GM18951 (cell line): Measurements from ENCODE around the gene FBXL13.
"Not testable (repeated sequence)": the region's sequence is repeated elsewhere in the genome, so short reads cannot be mapped to it uniquely, and the experiment has no call there.

Source experiments
- POLR2A ChIP-seq: IDR thresholded peaks from 4 replicates; pipeline ENCODE4 v1.6.1; 2011; ENCODE audit warnings: mild to moderate bottlenecking; ENCODE audit not compliant: insufficient read length, insufficient read depth; ENCODE audit errors: extremely low read depth
- in situ Hi-C: fragments of 300-500 bp; cut with MboI; formaldehyde crosslinking; loops from one replicate; pipeline ENCODE4 v1.12.0; 2022; ENCODE audit warnings: low sequenced_read_pairs, mixed read lengths, inconsistent platforms; ENCODE audit not compliant: unreplicated experiment

FBXL13 gene

DNA sequence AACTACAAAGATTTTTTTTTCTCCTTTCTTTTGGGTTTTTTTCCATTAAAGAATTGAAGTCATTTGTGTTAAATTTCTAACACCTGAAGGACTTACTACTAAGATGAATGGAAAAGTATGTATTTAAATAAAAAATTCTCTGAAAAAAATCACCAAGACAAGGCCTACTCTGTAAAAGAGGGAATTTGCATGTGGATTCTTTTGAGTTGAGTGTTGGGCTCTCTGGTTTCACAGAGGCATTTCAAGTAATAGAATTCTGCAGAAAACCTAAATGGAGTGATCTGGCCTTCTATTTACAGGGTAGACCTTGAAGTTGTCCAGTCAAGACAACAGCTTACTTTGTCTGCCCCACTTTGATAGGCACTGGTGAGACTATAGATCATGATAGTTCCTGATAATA is 157.7 kb downstream of the FBXL13 start:
- TF ChIP-seq POLR2A, result no peak
- in situ Hi-C loops, result no loop called here

DNA sequence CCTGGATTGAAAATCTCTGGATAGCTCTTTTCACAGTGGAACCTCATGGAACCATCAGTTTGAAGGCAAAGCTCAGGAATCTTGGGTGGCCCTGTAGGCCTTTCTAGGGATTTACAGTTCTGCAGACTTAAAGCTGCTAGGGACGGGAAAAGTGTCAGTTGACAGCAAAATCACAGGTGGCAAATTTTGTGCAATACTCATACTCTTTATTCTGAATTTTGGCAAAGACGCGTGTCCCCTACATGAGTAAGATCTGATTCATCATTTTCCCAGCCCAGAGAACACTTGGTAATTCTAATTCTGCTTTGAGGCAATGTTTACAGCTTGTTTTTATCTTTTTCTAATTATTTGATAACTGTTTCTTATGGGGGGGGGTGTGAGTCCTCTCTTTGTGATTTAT is 158.2 kb downstream of the FBXL13 start:
- in situ Hi-C loops, result no loop called here
- no peak for TF ChIP-seq POLR2A

DNA sequence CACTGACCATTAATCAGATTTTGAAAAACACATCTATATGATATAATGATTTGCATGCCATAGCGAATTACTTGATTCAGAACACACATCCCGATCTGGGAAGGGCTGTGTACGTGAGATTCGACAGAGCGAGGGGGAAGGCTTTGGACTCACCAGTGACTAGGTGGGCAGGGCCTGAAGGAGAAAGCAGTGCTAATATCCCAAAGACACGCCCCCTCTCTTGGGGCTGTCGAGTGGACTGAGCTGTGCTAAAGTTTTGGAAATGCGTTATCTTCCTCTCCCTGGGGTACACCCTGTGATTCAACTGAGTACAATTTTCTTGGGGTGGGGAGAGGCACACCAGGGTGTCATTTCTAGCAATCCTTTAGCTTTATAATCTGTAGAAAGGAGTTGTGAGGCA is 160.0 kb downstream of the FBXL13 start:
- TF ChIP-seq POLR2A, result no peak
- in situ Hi-C loops, result no loop called here

DNA sequence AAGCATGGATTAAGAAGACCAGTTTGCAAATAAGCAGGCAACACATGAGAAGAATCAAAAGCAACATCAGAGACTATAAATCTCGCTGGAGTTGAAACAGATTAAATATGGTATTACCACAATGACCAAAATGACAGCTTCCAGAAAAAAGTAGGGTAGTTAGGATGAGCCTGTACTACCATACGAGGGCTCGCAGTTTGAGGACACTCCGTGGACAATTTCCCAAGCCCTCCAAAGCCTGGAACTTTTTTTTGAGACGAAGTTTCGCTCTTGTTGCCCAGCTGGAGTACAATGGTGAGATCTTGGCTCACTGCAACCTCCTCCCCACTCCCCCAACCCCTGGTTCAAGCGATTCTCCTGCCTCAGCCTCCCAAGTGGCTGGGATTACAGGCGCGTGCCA is 160.8 kb downstream of the FBXL13 start:
- TF ChIP-seq POLR2A, result no peak
- in situ Hi-C loops, result no loop called here

DNA sequence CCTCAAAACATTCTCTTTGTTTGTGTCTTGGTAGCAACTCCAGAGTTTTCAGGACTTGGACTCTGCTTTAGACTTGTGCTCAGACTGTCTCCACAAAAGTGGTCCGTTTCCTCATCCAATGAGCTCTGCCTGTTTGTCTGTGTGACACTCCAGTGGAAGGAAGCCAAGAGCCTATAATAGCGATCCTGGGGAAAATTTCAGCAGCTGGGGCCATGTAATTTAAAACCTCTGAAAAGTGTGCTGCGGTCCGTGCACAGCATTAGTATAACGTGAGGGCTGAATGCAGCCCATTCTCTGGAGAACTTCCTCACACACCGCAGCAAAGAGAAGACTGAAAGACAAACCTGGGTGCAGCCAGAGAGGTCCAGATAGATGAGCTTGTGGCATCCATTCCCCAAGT is 161.9 kb downstream of the FBXL13 start, which contains the start of gene LRRC17:
TSS of gene LRRC17 (plus strand) at position 259 of the 400 bp plus-strand sequence. CDS start 20,914 bp downstream, outside the sequence.
- in situ Hi-C loops, result no loop called here
- TF ChIP-seq POLR2A, result no peak

DNA sequence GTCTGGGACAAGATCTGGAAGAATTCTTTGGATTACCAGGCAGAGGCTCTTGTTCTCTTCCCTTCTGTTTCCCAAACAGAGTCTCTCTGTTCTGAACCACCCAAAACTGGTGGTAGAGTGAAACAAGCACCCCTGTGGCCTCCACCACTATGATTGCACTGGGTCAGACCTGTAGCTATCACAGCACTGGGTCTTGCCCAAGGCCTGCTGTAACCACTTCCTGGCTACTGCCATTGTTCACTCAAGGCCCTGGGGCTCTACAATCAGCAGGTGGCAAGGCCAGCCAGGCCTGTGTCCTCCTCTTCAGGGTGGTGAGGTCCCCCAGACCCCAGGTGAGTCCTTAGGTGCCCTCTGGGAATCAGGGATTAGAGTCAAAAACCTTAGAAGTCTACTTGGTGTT is 165.9 kb downstream of the FBXL13 start:
- in situ Hi-C loops, result no loop called here
- TF ChIP-seq POLR2A, result no peak

DNA sequence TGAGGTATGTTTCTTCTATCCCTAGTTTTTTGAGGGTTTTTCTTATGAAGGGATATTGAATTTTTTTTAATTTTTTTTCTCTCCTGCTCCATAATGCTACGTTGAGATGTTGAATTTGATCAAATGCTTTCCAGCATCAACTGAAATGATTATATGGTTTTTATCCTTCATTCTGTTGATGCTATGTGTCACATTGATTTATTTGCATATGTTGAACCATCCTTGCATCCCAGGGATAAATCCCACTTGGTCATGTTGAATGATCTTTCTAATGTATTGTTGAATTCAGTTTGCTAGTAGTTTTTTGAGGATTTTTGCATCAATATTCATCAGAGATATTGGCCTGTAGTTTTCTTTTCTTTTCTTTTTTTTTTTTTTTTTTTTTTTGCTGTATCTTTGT is 171.0 kb downstream of the FBXL13 start:
- in situ Hi-C loops, result not testable (repeated sequence)

DNA sequence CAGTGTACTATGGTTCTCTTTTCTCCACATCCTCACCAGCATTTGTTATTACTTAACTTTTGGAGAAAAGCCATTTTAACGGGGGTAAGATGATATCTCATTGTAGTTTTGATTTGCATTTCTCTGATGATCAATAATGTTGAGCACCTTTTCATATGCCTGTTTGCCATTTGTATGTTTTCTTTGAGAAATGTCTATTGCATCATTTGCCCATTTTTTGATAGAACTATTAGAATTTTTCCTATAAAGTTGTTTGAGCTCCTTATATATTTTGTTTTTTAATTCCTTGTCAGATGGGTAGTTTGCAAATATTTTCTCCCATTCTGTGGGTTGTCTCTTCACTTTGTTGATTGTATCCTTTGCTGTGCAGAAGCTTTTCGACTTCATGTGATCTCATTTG is 172.5 kb downstream of the FBXL13 start:
- in situ Hi-C loops, result not testable (repeated sequence)

DNA sequence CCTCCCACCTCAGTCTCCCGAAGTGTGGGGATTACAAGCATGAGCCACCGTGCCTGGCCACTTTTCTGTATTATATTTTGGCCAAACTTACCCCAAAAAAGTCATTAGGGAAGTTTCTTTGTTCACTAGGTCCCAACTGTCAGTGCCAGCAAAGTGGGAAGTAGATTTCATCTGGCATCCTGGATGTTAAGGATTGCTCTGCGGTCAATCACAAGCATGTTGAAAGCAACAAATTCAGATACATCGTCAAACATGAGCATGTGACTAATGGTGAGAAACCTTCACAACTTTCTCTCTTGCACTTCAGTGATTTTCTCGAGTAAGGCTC is 176.1 kb downstream of the FBXL13 start:
- no peak for TF ChIP-seq POLR2A
- in situ Hi-C loops, result no loop called here

DNA sequence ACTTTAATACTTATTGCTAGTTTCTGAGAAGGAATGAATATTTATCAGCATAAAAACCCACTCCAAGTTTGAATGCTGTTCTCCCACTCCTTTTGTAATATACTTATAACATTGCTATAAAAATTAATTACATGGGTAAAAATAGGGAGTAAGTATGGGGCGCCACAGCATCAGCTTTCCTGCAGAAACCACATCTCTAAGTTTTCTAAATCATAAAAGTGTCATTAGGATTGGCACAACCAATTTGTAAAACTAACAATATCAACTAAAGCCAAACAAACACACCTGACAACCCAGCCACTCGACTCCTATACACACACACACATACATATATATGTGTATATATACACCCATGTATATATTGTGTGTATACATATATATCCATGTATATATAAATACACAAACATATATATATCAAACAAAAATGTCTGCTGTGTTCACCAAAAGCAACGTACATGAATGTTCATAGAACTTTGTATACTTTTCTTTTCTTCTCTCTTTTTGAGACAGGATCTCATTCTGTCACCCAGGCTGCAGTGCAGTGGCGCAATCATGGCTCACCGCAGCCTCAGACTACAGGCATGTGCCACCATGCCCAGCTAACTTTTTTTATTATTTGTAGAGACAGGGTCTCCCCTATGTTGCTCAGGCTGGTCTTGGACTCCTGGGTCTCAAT is 176.6 kb downstream of the FBXL13 start:
- TF ChIP-seq POLR2A, result no peak
- in situ Hi-C loops, result no loop called here

DNA sequence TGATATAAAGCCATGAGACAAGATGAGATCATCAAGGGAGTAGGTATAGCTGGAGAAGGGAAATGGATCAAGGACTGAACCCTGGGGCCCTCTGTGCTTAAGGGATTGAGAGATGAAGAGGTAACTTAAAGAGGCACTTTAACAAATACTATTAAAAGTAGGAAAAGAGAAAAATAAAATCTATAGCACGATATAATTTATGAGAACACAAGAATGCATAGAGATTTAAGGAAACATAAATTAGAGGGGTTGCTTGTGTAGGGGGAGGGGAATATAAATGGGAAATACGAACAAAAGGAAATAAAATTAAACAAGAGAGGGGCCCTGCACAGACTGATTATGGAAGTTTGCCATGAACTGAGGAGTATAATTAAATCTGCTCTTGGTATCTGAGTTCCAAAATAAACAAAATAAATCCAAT is 177.4 kb downstream of the FBXL13 start:
- in situ Hi-C loops, result no loop called here
- no peak for TF ChIP-seq POLR2A

DNA sequence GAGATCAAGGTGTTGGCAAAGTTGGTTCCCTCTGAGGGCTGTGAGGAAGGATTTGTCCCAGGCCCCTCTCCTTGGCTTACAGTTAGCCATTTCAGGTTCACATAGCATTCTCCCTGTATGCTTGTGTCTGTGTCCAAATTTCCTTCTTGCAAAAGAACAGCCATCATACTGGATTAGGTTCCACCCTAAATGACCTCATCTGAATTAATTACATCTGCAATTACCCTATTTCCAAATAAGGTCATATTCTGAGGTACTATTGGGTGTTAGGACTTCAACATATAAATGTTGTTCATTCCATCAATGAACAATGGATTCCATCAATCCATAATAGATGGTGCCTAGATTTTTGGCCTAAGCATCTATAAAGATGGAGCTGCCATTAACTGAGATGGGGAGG is 178.0 kb downstream of the FBXL13 start:
- no peak for TF ChIP-seq POLR2A
- in situ Hi-C loops, result no loop called here

DNA sequence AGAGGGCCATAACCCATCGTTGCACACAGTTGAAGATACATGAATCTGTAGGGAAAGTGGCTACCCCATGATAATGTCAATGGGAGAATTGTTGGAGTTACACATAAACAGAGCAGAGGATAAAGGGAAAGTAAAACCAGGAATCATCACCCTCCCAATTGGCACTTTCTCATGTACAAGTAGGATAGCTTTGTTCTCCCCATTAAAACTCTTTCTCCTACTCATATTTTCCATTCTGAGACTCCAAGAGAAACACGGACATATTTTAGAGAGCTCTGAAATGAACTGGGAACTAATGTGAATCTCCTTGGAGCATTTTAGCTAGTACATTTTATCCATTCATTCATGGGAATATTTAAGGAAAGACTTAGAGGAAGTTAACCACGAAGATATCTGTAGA is 179.0 kb downstream of the FBXL13 start:
- no peak for TF ChIP-seq POLR2A
- in situ Hi-C loops, result no loop called here

DNA sequence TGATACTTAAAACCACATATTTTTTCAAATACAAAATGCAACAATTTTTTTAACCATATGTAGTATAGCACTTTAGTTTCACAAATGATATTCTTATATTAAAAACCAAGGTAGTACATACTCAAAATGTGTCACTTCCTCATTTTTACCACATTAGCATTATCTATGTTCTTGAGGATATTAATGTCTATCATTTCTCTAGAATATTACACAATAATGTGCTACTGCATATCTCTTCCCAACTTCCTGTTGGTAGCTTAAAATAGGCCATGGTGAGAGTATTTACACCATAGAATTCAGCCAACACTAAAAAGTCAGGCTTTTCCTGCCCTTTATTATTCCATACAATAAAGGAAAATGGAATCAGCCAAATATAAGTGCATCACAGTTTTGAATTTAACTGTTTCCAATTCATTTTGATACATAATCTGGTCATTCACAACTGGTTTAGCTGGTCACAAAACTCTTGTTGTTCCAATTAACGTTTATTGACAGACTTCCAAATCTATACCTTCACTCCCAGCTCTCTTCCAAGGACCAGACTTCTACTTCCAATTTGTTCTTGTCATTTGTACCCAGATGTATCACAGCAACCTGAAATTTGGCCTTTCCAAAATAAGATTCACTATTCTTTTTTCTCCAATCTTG is 181.8 kb downstream of the FBXL13 start:
- no peak for TF ChIP-seq POLR2A
- in situ Hi-C loops, result no loop called here
